Upper lobe of right lung (tissue), 1 donor: ENCODE results near the gene BMPR1A. TPM values are rescaled to one million over a fixed set of nuclear protein-coding genes. Genes with fewer than 3 reads are reported as not detected.
A peak's percentile ranks its signal among the peaks of the same experiment; 100 is the strongest.

Experiments
- ATAC-seq: fragments of 200-7000 bp; cut with Tn5 transposase; one replicate; pipeline ENCODE4 v1.9.1; 2020; ENCODE audit warnings: mild to moderate bottlenecking, moderate library complexity
- DNase-seq: peaks from one replicate; pipeline ENCODE4 v3.0.0-alpha.2; 2020
- H3K27ac ChIP-seq: fragments of 200-600 bp; one replicate; pipeline ENCODE4 v1.8.0; 2022
- H3K27me3 ChIP-seq: fragments of 200-600 bp; one replicate; pipeline ENCODE4 v1.8.0; 2022; ENCODE audit warnings: mild to moderate bottlenecking
- H3K36me3 ChIP-seq: fragments of 200-600 bp; one replicate; pipeline ENCODE4 v1.8.0; 2022
- H3K4me1 ChIP-seq: fragments of 200-600 bp; one replicate; pipeline ENCODE4 v1.8.0; 2022
- H3K4me3 ChIP-seq: fragments of 200-600 bp; one replicate; pipeline ENCODE4 v1.8.0; 2022; ENCODE audit warnings: mild to moderate bottlenecking
- H3K9me3 ChIP-seq: fragments of 200-600 bp; one replicate; pipeline ENCODE4 v1.8.0; 2022
- CTCF ChIP-seq: fragments of 200-600 bp; IDR thresholded peaks from one replicate; pipeline ENCODE4 v1.8.0; 2022; ENCODE audit warnings: antibody characterized with exemption
- intact Hi-C: fragments of 100-400 bp; cut with DNase I; formaldehyde crosslinking; loops from one replicate; pipeline ENCODE4 v1.11.0; 2022
- total RNA-seq: library from RNA; stranded (reverse); fragmentation: NEBNext Ultra II Directional; extraction: Animal tissue kit (Norgen Biotek cat#: 25700); gene quantifications from one replicate; pipeline ENCODE4 v1.2.1, GENCODE V29; 2021
- donor health status: DM: no; HTN: yes; CAD: no; lungs with severe emphysema.

BMPR1A gene
- total RNA-seq, 1 donor from 2014 or later: 41.2 TPM

GRCh38 chr10:86820509-86820908, 64.1 kb downstream of the BMPR1A start:
- TF ChIP-seq CTCF: no peak
- Histone ChIP-seq H3K9me3 (no peaks in the 10 kb centered on the region), H3K27me3 (no peaks in the 10 kb centered on the region), H3K4me1 (no peaks in the 10 kb centered on the region), H3K36me3 (no peaks in the 10 kb centered on the region), H3K4me3 (no peak overlapping the region), H3K27ac (no peak overlapping the region)
- no peak for ATAC-seq
- intact Hi-C loops: no loop called here
- no peak for DNase-seq

GRCh38 chr10:86821388-86821999, 65.1 kb downstream of the BMPR1A start:
- H3K4me1 ChIP-seq: no peaks in the 10 kb centered on the region
- H3K9me3 ChIP-seq: no peaks in the 10 kb centered on the region
- no peak overlapping the region for H3K4me3 ChIP-seq
- no peak overlapping the region for H3K27ac ChIP-seq
- ATAC-seq (no peak), DNase-seq (no peak)
- TF ChIP-seq CTCF: no peak
- H3K27me3 ChIP-seq: no peaks in the 10 kb centered on the region
- H3K36me3 ChIP-seq: no peaks in the 10 kb centered on the region
- intact Hi-C loops: no loop called here

- no peak for TF ChIP-seq CTCF
- Histone ChIP-seq H3K27me3 (no peaks in the 10 kb centered on the region), H3K4me1 (no peaks in the 10 kb centered on the region), H3K9me3 (no peaks in the 10 kb centered on the region), H3K27ac (no peak overlapping the region), H3K36me3 (no peaks in the 10 kb centered on the region), H3K4me3 (no peak overlapping the region)
- ATAC-seq (no peak), DNase-seq (no peak)
- intact Hi-C loops: no loop called here
Measured at GRCh38 chr10:86823565-86823964, 67.1 kb downstream of the BMPR1A start.

GRCh38 chr10:86824151-86824550, 67.7 kb downstream of the BMPR1A start:
- Histone ChIP-seq H3K36me3 (no peaks in the 10 kb centered on the region), H3K9me3 (no peaks in the 10 kb centered on the region), H3K27ac (no peak overlapping the region), H3K27me3 (no peaks in the 10 kb centered on the region), H3K4me3 (no peak overlapping the region), H3K4me1 (no peaks in the 10 kb centered on the region)
- intact Hi-C loops: no loop called here
- ATAC-seq (no peak), DNase-seq (no peak)
- TF ChIP-seq CTCF: no peak

- Histone ChIP-seq H3K9me3 (no peaks in the 10 kb centered on the region), H3K27me3 (no peaks in the 10 kb centered on the region), H3K4me1 (no peaks in the 10 kb centered on the region), H3K36me3 (no peaks in the 10 kb centered on the region), H3K27ac (no peak overlapping the region), H3K4me3 (no peak overlapping the region)
- ATAC-seq: no peak
- intact Hi-C loops: no loop called here
- TF ChIP-seq CTCF: no peak
- DNase-seq: no peak
Measured at GRCh38 chr10:86825366-86825765, 68.9 kb downstream of the BMPR1A start.

- H3K9me3 ChIP-seq: no peaks in the 10 kb centered on the region
- no peaks in the 10 kb centered on the region for H3K4me1 ChIP-seq
- DNase-seq (no peak), ATAC-seq (peak; percentile 51)
- H3K27ac ChIP-seq: no peak overlapping the region
- TF ChIP-seq CTCF: no peak
- intact Hi-C loops: no loop called here
- no peak overlapping the region for H3K4me3 ChIP-seq
- no peaks in the 10 kb centered on the region for H3K36me3 ChIP-seq
- no peaks in the 10 kb centered on the region for H3K27me3 ChIP-seq
Measured at GRCh38 chr10:86827639-86828038, 71.2 kb downstream of the BMPR1A start.
